ENCODE results near the gene ARHGEF1. TPM values are rescaled to one million over a fixed set of nuclear protein-coding genes. Genes with fewer than 3 reads are reported as not detected.

Gene ARHGEF1
- total RNA-seq, 1 experiment from 2014 or later = 163 TPM

DNA sequence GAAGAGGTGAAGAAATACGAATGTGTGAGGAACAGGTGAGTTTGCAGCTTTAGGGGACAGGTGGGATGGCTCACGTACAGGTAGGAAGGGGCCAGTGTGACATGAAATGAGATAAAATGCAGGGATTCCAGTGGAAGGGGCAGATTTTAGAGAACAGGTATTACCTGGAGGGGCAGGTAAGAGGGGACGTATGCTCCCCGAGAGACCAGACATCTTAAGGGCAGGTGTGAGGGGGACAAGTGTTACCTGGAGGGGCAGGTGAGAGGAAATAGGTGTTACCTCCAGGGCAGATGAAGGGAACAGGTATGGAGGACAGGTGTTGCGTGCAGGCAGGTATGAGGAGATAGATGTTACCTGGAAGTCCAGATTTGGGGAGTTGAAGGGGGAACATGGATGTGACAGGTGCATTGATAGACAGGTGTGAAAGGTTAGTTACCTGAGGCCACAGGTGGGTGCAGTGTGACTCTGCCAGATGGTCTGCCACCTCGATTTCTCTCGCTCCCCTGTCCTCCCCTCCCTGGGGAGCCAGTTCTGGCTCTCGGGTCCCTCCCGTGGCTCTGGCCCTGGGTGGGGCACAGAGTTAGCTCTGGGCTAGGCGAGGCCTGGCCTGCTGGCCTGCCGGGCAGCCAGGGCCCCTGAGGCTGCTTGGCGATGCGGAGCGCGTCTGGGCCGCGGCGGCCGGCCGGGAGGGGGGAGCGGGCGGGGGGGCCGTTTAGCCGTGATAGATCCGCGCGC, 43.2 kb downstream of the ARHGEF1 start:
- H3K4me1 Mint-ChIP-seq (ENCODE audit: low read depth, unreplicated experiment) = peaks cover 21% of the 10 kb centered on the region
- no peak overlapping the region for H3K4me3 Mint-ChIP-seq (ENCODE audit: low read depth, unreplicated experiment)
- BruUV-seq (replicated peaks) = no TSS peak
- no peak overlapping the region for H3K27ac Mint-ChIP-seq (ENCODE audit: unreplicated experiment)
- TF ChIP-seq, protein P1, sequence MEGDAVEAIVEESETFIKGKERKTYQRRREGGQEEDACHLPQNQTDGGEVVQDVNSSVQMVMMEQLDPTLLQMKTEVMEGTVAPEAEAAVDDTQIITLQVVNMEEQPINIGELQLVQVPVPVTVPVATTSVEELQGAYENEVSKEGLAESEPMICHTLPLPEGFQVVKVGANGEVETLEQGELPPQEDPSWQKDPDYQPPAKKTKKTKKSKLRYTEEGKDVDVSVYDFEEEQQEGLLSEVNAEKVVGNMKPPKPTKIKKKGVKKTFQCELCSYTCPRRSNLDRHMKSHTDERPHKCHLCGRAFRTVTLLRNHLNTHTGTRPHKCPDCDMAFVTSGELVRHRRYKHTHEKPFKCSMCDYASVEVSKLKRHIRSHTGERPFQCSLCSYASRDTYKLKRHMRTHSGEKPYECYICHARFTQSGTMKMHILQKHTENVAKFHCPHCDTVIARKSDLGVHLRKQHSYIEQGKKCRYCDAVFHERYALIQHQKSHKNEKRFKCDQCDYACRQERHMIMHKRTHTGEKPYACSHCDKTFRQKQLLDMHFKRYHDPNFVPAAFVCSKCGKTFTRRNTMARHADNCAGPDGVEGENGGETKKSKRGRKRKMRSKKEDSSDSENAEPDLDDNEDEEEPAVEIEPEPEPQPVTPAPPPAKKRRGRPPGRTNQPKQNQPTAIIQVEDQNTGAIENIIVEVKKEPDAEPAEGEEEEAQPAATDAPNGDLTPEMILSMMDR (IDR thresholded peaks at IDR 0.05; ENCODE audit: unreplicated experiment) = no peak
- intact Hi-C loops (cut with micrococcal nuclease; ENCODE audit: unreplicated experiment) = no loop called here
- no peak for DNase-seq
- H3K9me3 Mint-ChIP-seq (ENCODE audit: low read depth, unreplicated experiment) = no peaks in the 10 kb centered on the region
- H3K27me3 Mint-ChIP-seq (ENCODE audit: unreplicated experiment) = no peaks in the 10 kb centered on the region
- CTCF ChIA-PET = no interaction called here
- H3K36me3 Mint-ChIP-seq (ENCODE audit: insufficient read depth, unreplicated experiment) = peaks cover 11% of the 10 kb centered on the region

GRCh38 chr19:41926763-41927496, 43.9 kb downstream of the ARHGEF1 start:
- DNase-seq = no peak

DNA sequence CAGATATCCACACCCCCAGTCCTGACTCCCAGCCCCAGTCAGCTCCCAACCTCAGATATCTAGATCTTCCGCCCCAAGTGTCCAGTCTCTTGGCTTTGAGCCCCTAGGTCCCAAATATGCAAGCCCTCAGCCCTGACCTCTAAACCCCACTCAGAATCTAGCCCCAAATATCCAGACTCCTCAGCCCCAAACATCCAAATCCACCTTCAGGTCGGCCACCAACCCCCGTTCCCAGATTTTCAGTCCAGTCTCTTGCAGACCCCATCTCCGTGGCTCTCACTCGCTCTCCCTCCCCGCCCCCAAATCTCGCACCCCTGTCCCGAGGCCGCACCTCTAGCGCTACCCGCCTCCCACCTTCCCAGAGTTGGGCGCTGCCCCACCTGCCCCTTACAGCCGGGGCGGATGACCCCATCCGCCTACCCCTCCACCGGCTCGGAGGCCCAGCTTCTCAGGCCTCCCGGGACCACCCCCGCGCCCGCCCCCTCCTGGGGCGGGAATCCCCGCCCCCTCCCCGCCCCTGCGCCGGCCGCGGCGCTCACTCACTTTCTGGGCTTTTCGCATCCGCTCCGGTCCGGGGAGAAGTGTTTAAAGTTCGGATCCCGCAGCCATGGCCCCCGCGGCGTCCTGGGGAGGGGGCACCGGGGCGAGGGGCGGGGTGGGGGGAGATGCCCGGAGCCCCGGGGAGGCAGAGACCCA, 44.7 kb downstream of the ARHGEF1 start:
- H3K27me3 Mint-ChIP-seq (ENCODE audit: unreplicated experiment) = no peaks in the 10 kb centered on the region
- no peak overlapping the region for H3K27ac Mint-ChIP-seq (ENCODE audit: unreplicated experiment)
- H3K36me3 Mint-ChIP-seq (ENCODE audit: insufficient read depth, unreplicated experiment) = peaks cover 11% of the 10 kb centered on the region
- peaks cover 21% of the 10 kb centered on the region for H3K4me1 Mint-ChIP-seq (ENCODE audit: low read depth, unreplicated experiment)
- H3K4me3 Mint-ChIP-seq (ENCODE audit: low read depth, unreplicated experiment) = no peak overlapping the region
- DNase-seq = no peak
- TF ChIP-seq, protein P1 (IDR thresholded peaks at IDR 0.05; ENCODE audit: unreplicated experiment) = no peak
- no TSS peak for BruUV-seq (replicated peaks)
- H3K9me3 Mint-ChIP-seq (ENCODE audit: low read depth, unreplicated experiment) = no peaks in the 10 kb centered on the region
- intact Hi-C loops (cut with micrococcal nuclease; ENCODE audit: unreplicated experiment) = no loop called here
- CTCF ChIA-PET = interaction anchor here (0.6 to 1.0 kb wide), 3 partner anchors 17 to 55 kb away, joined by 3 to 4 read pairs (median 4); no protein-coding TSS in a partner anchor

More at GRCh38 chr19:41926763-41927496, 43.9 kb downstream of the ARHGEF1 start:
- Mint-ChIP-seq H3K27ac (ENCODE audit: unreplicated experiment) (no peak overlapping the region), H3K4me3 (ENCODE audit: low read depth, unreplicated experiment) (no peak overlapping the region), H3K27me3 (ENCODE audit: unreplicated experiment) (no peaks in the 10 kb centered on the region), H3K9me3 (ENCODE audit: low read depth, unreplicated experiment) (no peaks in the 10 kb centered on the region), H3K36me3 (ENCODE audit: insufficient read depth, unreplicated experiment) (peaks cover 11% of the 10 kb centered on the region), H3K4me1 (ENCODE audit: low read depth, unreplicated experiment) (peaks cover 21% of the 10 kb centered on the region)
- no TSS peak for BruUV-seq (replicated peaks)
- CTCF ChIA-PET = interaction anchor here (0.6 kb wide), 1 partner anchor 43 kb away, joined by 4 read pairs; no protein-coding TSS in a partner anchor
- intact Hi-C loops (cut with micrococcal nuclease; ENCODE audit: unreplicated experiment) = no loop called here
- TF ChIP-seq, protein P1 (IDR thresholded peaks at IDR 0.05; ENCODE audit: unreplicated experiment) = no peak

- BruUV-seq (replicated peaks) = no TSS peak
- Mint-ChIP-seq H3K27ac (ENCODE audit: unreplicated experiment) (no peak within 1 kb of the TSS), H3K4me1 (ENCODE audit: low read depth, unreplicated experiment) (peaks cover 17% of the 10 kb centered on the region), H3K9me3 (ENCODE audit: low read depth, unreplicated experiment) (no peaks in the 10 kb centered on the region), H3K27me3 (ENCODE audit: unreplicated experiment) (no peaks in the 10 kb centered on the region), H3K36me3 (ENCODE audit: insufficient read depth, unreplicated experiment) (peaks cover 11% of the 10 kb centered on the region), H3K4me3 (ENCODE audit: low read depth, unreplicated experiment) (no peak within 1 kb of the TSS)
- intact Hi-C loops (cut with micrococcal nuclease; ENCODE audit: unreplicated experiment) = no loop called here
- no peak for DNase-seq
- TF ChIP-seq, protein P1 (IDR thresholded peaks at IDR 0.05; ENCODE audit: unreplicated experiment) = no peak
- CTCF ChIA-PET = interaction anchor here (0.6 to 1.0 kb wide), 4 partner anchors 16 to 625 kb away, joined by 3 to 5 read pairs (median 4); no protein-coding TSS in a partner anchor
Observed at GRCh38 chr19:41928221-41928683, 45.3 kb downstream of the ARHGEF1 start, which contains the start of gene ERFL. TSS of gene ERFL (minus strand) at chr19:41928449. CDS start at chr19:41912919, 15,530 bp downstream.
